Epithelial cell of esophagus (primary cell): Measurements from ENCODE around the gene EWSR1.

Experiments used
- DNase-seq: peaks from one replicate; pipeline ENCODE4 v3.0.0; 2010; ENCODE audit warnings: low read depth
- H3K4me3 ChIP-seq: 2 replicates; pipeline ENCODE4 v1.5.1; 2011; ENCODE audit warnings: mild to moderate bottlenecking, low read length, control low read depth
- CTCF ChIP-seq: IDR thresholded peaks from 2 replicates; pipeline ENCODE4 v1.5.1; 2011; ENCODE audit warnings: low read depth, mild to moderate bottlenecking, low read length, control low read depth, inconsistent platforms; ENCODE audit not compliant: insufficient read depth; ENCODE audit errors: missing control alignments

EWSR1 gene

GRCh38 chr22:29266564-29267461, 1.3 kb upstream of the EWSR1 start:
- DNase-seq, result no peak
- no peak for TF ChIP-seq CTCF
- peak overlapping the region; percentile 85 for H3K4me3 ChIP-seq

- TF ChIP-seq CTCF, result no peak
Measured at GRCh38 chr22:29267462-29267857, 608 bp upstream of the EWSR1 start.

GRCh38 chr22:29268511-29269229, 602 bp downstream of the EWSR1 start:
- no peak for TF ChIP-seq CTCF
- H3K4me3 ChIP-seq, result peak overlapping the region; percentile 85
- DNase-seq, result peak; percentile 45

More at GRCh38 chr22:29267462-29267857, 608 bp upstream of the EWSR1 start:
- peak overlapping the region; percentile 85 for H3K4me3 ChIP-seq
- no peak for DNase-seq

- no peak for DNase-seq
- H3K4me3 ChIP-seq, result peak overlapping the region; percentile 85
- no peak for TF ChIP-seq CTCF
Measured at GRCh38 chr22:29269230-29269604, 1.1 kb downstream of the EWSR1 start.

- DNase-seq, result peak; percentile 14
- no peak for TF ChIP-seq CTCF
Measured at GRCh38 chr22:29269731-29270474, 1.8 kb downstream of the EWSR1 start.

GRCh38 chr22:29270475-29271271, 2.6 kb downstream of the EWSR1 start:
- peak; percentile 23 for DNase-seq
- TF ChIP-seq CTCF, result no peak
- H3K4me3 ChIP-seq, result peak overlapping the region; percentile 85

More at GRCh38 chr22:29269731-29270474, 1.8 kb downstream of the EWSR1 start:
- peak overlapping the region; percentile 85 for H3K4me3 ChIP-seq
